Breast epithelium (tissue), 3 donors: ENCODE data around the gene TMEM50B.

Experiments used
- CTCF ChIP-seq, 3 donors: fragments of 450-650 bp; IDR thresholded peaks; one replicate each; pipeline ENCODE4 v1.5.1; 2016 to 2017; ENCODE audit warnings: antibody characterized with exemption in 3 of 3, mild to moderate bottlenecking in 3 of 3, moderate library complexity in 3 of 3
- POLR2A ChIP-seq: fragments of 450-650 bp; IDR thresholded peaks from one replicate; pipeline ENCODE4 v1.6.1; 2016; ENCODE audit warnings: antibody characterized with exemption, mild to moderate bottlenecking, moderate library complexity
- POLR2AphosphoS5 ChIP-seq, 3 donors: sonication (generic); formaldehyde crosslinking; IDR thresholded peaks; one replicate each; pipeline ENCODE4 v1.6.1; 2017; ENCODE audit warnings: antibody characterized with exemption in 3 of 3

GRCh38 chr21:33492571-33492970 lies 12.8 kb upstream of the TMEM50B start:
- no peak for TF ChIP-seq CTCF (IDR thresholded peaks at IDR 0.05)
- no peak for TF ChIP-seq POLR2A
- no peak for TF ChIP-seq POLR2AphosphoS5 (IDR thresholded peaks at IDR 0.05)
